Limb (tissue), 2 donors: ENCODE results near the gene TMEM132C.
A peak's percentile ranks its signal among the peaks of the same experiment; 100 is the strongest.
"Not testable (repeated sequence)": the region's sequence is repeated elsewhere in the genome, so short reads cannot be mapped to it uniquely, and the experiment has no call there.

Experiments
- DNase-seq, 2 donors: peaks; one replicate each; pipeline ENCODE4 v3.0.0-alpha.2; 2016; ENCODE audit errors: extremely low spot score in 2 of 2

The TMEM132C gene

GRCh38 chr12:128554546-128555304, 287.8 kb downstream of the TMEM132C start:
- DNase-seq: no peak

- no peak for DNase-seq
These were observed 290.3 kb downstream of the TMEM132C start for GRCh38 chr12:128557231-128557630.

GRCh38 chr12:128564956-128565355, 298.0 kb downstream of the TMEM132C start:
- DNase-seq: no peak

GRCh38 chr12:128567730-128568129, 300.8 kb downstream of the TMEM132C start:
- DNase-seq: no peak

- DNase-seq: no peak
These were observed 303.5 kb downstream of the TMEM132C start for GRCh38 chr12:128570191-128571065.

- DNase-seq: no peak
These were observed 305.2 kb downstream of the TMEM132C start for GRCh38 chr12:128571906-128572810.

- DNase-seq: no peak
These were observed 306.9 kb downstream of the TMEM132C start for GRCh38 chr12:128573907-128574306.

- DNase-seq: no peak
These were observed 311.1 kb downstream of the TMEM132C start for GRCh38 chr12:128578045-128578444.

GRCh38 chr12:128581321-128581761, 314.4 kb downstream of the TMEM132C start:
- DNase-seq: peak; percentile 41 to 74

GRCh38 chr12:128583453-128583852, 316.5 kb downstream of the TMEM132C start:
- no peak for DNase-seq

- no peak for DNase-seq
These were observed 319.6 kb downstream of the TMEM132C start for GRCh38 chr12:128586451-128587029.

GRCh38 chr12:128587918-128588317, 320.9 kb downstream of the TMEM132C start:
- no peak for DNase-seq

GRCh38 chr12:128592220-128592744, 325.3 kb downstream of the TMEM132C start:
- no peak for DNase-seq

GRCh38 chr12:128594521-128594920, 327.6 kb downstream of the TMEM132C start:
- DNase-seq: peak in 1 of 2 donors; percentile 9

GRCh38 chr12:128595609-128596008, 328.6 kb downstream of the TMEM132C start:
- DNase-seq: no peak

- DNase-seq: peak in 1 of 2 donors; percentile 32
These were observed 333.9 kb downstream of the TMEM132C start for GRCh38 chr12:128600886-128601285.

GRCh38 chr12:128603573-128604115, 336.7 kb downstream of the TMEM132C start:
- DNase-seq: no peak

GRCh38 chr12:128604219-128604618, 337.2 kb downstream of the TMEM132C start:
- not testable (repeated sequence) for DNase-seq

- DNase-seq: peak; percentile 44 to 61
These were observed 339.1 kb downstream of the TMEM132C start for GRCh38 chr12:128606051-128606450.

GRCh38 chr12:128606538-128606937, 339.6 kb downstream of the TMEM132C start:
- no peak for DNase-seq
